Measurements from ENCODE around the gene WWOX. TPM values are rescaled to one million over a fixed set of nuclear protein-coding genes. Genes with fewer than 3 reads are reported as not detected.

WWOX gene
- total RNA-seq, 2 donors from 2014 or later = 30.0 to 35.4 TPM

DNA sequence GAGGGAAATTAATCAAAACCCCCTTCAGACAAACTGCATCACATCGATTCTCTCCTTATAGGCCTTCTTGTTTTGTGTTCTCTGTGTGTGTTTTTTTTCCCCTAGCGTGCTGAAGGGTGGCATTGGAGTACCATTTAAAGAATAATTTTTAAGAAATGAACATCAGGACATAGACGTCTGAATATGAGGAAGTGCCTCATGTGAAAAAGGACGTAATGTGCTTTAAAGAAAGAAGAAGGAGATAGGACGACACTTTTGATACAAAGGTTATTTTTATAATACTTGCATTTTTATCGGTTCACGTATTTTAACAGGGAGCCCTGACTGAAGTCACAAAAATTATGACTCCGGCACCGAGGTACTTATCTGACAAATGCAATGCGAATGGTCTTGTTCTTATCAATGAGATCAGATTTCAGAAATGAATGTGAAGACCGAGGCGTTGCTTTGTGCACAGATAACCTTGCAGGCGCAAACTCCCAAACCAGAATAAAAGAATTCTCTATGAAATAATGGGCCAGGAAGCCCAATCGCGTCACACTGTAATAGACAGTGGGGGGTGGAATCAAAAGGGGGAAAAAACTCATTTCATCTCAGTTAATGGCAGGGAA is 894.8 kb downstream of the WWOX start:
- TF ChIP-seq, protein P1, sequence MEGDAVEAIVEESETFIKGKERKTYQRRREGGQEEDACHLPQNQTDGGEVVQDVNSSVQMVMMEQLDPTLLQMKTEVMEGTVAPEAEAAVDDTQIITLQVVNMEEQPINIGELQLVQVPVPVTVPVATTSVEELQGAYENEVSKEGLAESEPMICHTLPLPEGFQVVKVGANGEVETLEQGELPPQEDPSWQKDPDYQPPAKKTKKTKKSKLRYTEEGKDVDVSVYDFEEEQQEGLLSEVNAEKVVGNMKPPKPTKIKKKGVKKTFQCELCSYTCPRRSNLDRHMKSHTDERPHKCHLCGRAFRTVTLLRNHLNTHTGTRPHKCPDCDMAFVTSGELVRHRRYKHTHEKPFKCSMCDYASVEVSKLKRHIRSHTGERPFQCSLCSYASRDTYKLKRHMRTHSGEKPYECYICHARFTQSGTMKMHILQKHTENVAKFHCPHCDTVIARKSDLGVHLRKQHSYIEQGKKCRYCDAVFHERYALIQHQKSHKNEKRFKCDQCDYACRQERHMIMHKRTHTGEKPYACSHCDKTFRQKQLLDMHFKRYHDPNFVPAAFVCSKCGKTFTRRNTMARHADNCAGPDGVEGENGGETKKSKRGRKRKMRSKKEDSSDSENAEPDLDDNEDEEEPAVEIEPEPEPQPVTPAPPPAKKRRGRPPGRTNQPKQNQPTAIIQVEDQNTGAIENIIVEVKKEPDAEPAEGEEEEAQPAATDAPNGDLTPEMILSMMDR (conservative IDR thresholded peaks at IDR 0.05) = no peak
- no peak overlapping the region for H3K27ac ChIP-seq (ENCODE audit: low read depth, low read length)
- no peak overlapping the region for H3K4me3 ChIP-seq (ENCODE audit: low read length)
- peaks cover 12% of the 10 kb centered on the region for H3K4me1 Mint-ChIP-seq
- H3K27me3 Mint-ChIP-seq (ENCODE audit: insufficient read depth) = peaks cover 2% of the 10 kb centered on the region
- H3K4me3 Mint-ChIP-seq = no peak overlapping the region
- no peaks in the 10 kb centered on the region for H3K4me1 ChIP-seq (ENCODE audit: control insufficient read depth, insufficient read depth, low read length)
- no peaks in the 10 kb centered on the region for H3K9me3 ChIP-seq (ENCODE audit: control insufficient read depth, low read length)
- no peaks in the 10 kb centered on the region for H3K9me3 Mint-ChIP-seq
- H3K36me3 Mint-ChIP-seq (ENCODE audit: low read depth) = no peaks in the 10 kb centered on the region
- no peaks in the 10 kb centered on the region for H3K27me3 ChIP-seq (ENCODE audit: control insufficient read depth, insufficient read depth, low read length, poor library complexity, severe bottlenecking)
- 86 to 95% methylated on average over 12 to 15 of the region's 15 CpGs for WGBS, 2 experiments (ENCODE audit: insufficient coverage in 1 of 2, insufficient read length in 1 of 2)
- no peak for DNase-seq
- no peak overlapping the region for H3K27ac Mint-ChIP-seq
- no peaks in the 10 kb centered on the region for H3K36me3 ChIP-seq (ENCODE audit: control insufficient read depth, insufficient read depth, low read length)
- H3K9ac ChIP-seq (ENCODE audit: extremely low read depth, low read length, poor library complexity, severe bottlenecking) = no peak overlapping the region

DNA sequence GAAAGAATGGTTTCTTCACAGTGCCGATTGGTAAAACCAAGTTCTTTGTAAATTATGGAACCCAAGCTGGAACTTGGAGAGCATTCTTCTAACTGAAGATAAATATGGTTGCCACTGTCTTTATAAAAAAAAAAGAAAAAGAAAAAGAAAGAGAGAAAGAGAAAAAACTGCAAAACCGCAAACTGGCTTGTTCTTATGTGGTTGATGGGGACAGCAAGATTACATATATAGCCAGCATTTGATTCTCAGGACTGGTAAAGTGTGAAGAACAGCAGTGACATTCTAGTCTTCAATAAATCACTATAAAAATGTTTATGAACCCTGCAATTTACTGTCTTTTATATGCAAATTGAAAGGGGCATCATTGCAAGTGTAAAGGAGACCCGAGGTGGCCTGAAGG is 896.0 kb downstream of the WWOX start:
- Histone ChIP-seq H3K4me1 (ENCODE audit: control insufficient read depth, insufficient read depth, low read length) (no peaks in the 10 kb centered on the region), H3K4me3 (ENCODE audit: low read length) (no peak overlapping the region), H3K9ac (ENCODE audit: extremely low read depth, low read length, poor library complexity, severe bottlenecking) (no peak overlapping the region), H3K27ac (ENCODE audit: low read depth, low read length) (no peak overlapping the region), H3K9me3 (ENCODE audit: control insufficient read depth, low read length) (no peaks in the 10 kb centered on the region), H3K36me3 (ENCODE audit: control insufficient read depth, insufficient read depth, low read length) (no peaks in the 10 kb centered on the region), H3K27me3 (ENCODE audit: control insufficient read depth, insufficient read depth, low read length, poor library complexity, severe bottlenecking) (no peaks in the 10 kb centered on the region)
- no peak overlapping the region for H3K4me3 Mint-ChIP-seq
- H3K9me3 Mint-ChIP-seq = no peaks in the 10 kb centered on the region
- H3K36me3 Mint-ChIP-seq (ENCODE audit: low read depth) = no peaks in the 10 kb centered on the region
- 73 to 87% methylated on average over 2 to 3 of the region's 3 CpGs for WGBS, 2 experiments (ENCODE audit: insufficient coverage in 1 of 2, insufficient read length in 1 of 2)
- DNase-seq = no peak
- H3K4me1 Mint-ChIP-seq = peaks cover 12% of the 10 kb centered on the region
- no peaks in the 10 kb centered on the region for H3K27me3 Mint-ChIP-seq (ENCODE audit: insufficient read depth)
- TF ChIP-seq, protein P1 (conservative IDR thresholded peaks at IDR 0.05) = no peak
- H3K27ac Mint-ChIP-seq = no peak overlapping the region

DNA sequence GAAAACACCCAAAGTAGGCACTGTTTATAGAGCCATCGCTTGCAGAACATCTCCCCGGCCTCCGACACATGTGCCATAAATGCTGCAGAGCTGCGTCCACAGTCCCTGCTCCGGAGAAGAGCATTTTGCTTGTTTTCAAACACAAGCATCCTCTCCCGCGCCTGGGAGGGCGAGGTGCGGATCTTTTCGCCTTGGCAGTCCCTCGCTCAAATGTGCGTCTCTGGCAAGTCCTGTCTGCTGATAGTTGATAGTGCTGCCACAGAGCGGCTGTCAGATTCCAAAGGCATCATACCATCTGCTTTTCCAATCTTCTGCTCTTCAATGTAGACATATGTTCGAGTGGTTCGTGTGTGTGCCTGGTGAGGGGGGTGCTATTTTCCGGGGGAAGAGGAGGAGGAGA is 897.3 kb downstream of the WWOX start:
- no peaks in the 10 kb centered on the region for H3K27me3 ChIP-seq (ENCODE audit: control insufficient read depth, insufficient read depth, low read length, poor library complexity, severe bottlenecking)
- H3K9me3 ChIP-seq (ENCODE audit: control insufficient read depth, low read length) = no peaks in the 10 kb centered on the region
- no peak overlapping the region for H3K4me3 ChIP-seq (ENCODE audit: low read length)
- Mint-ChIP-seq H3K9me3 (no peaks in the 10 kb centered on the region), H3K27me3 (ENCODE audit: insufficient read depth) (no peaks in the 10 kb centered on the region), H3K4me1 (peaks cover 20% of the 10 kb centered on the region), H3K36me3 (ENCODE audit: low read depth) (no peaks in the 10 kb centered on the region), H3K4me3 (no peak overlapping the region), H3K27ac (no peak overlapping the region)
- 94 to 96% methylated on average over 12 to 16 of the region's 16 CpGs for WGBS, 2 experiments (ENCODE audit: insufficient coverage in 1 of 2, insufficient read length in 1 of 2)
- no peaks in the 10 kb centered on the region for H3K36me3 ChIP-seq (ENCODE audit: control insufficient read depth, insufficient read depth, low read length)
- H3K4me1 ChIP-seq (ENCODE audit: control insufficient read depth, insufficient read depth, low read length) = peaks cover 4% of the 10 kb centered on the region
- DNase-seq = no peak
- no peak overlapping the region for H3K9ac ChIP-seq (ENCODE audit: extremely low read depth, low read length, poor library complexity, severe bottlenecking)
- TF ChIP-seq, protein P1 (conservative IDR thresholded peaks at IDR 0.05) = no peak
- H3K27ac ChIP-seq (ENCODE audit: low read depth, low read length) = no peak overlapping the region

Data from endodermal cell (in vitro differentiated cells).